Smooth muscle cell (in vitro differentiated cells): ENCODE data around the gene SLC22A23. TPM values are rescaled to one million over a fixed set of nuclear protein-coding genes. Genes with fewer than 3 reads are reported as not detected.

Experiments
- DNase-seq: peaks from one replicate; lab custom pipeline; 2025; ENCODE audit not compliant: unreplicated experiment; lab: John Stamatoyannopoulos, UW
- H2AFZ ChIP-seq: fragments of 200-600 bp; sonication (generic); 2 replicates; pipeline ENCODE4 v1.6.0; 2016; ENCODE audit warnings: antibody characterized with exemption, low read depth, mild to moderate bottlenecking
- H3F3A ChIP-seq: fragments of 200-600 bp; sonication (generic); 2 replicates; pipeline ENCODE4 v1.6.0; 2017; ENCODE audit warnings: antibody characterized with exemption, low read depth
- H3K27ac ChIP-seq: fragments of 200-600 bp; sonication (generic); 2 replicates; pipeline ENCODE4 v1.5.1; 2016; ENCODE audit warnings: low read depth, mild to moderate bottlenecking
- H3K27me3 ChIP-seq: fragments of 200-600 bp; sonication (generic); 2 replicates; pipeline ENCODE4 v1.6.1; 2016; ENCODE audit warnings: low read depth, mild to moderate bottlenecking
- H3K36me3 ChIP-seq: fragments of 200-600 bp; sonication (generic); 2 replicates; pipeline ENCODE4 v1.5.1; 2016; ENCODE audit warnings: low read depth
- H3K4me1 ChIP-seq: fragments of 200-600 bp; sonication (generic); 2 replicates; pipeline ENCODE4 v1.5.1; 2016; ENCODE audit warnings: low read depth
- H3K4me2 ChIP-seq: fragments of 200-600 bp; sonication (generic); 2 replicates; pipeline ENCODE4 v1.6.0; 2016; ENCODE audit warnings: mild to moderate bottlenecking
- H3K4me3 ChIP-seq: fragments of 200-600 bp; sonication (generic); 2 replicates; pipeline ENCODE4 v1.5.1; 2016; ENCODE audit warnings: mild to moderate bottlenecking
- H3K79me2 ChIP-seq: fragments of 200-600 bp; sonication (generic); 2 replicates; pipeline ENCODE4 v1.6.0; 2016; ENCODE audit warnings: low read depth, mild to moderate bottlenecking
- H3K9ac ChIP-seq: fragments of 200-600 bp; sonication (generic); 2 replicates; pipeline ENCODE4 v1.6.0; 2016; ENCODE audit warnings: low read depth
- H3K9me3 ChIP-seq: fragments of 200-600 bp; sonication (generic); replicated peaks from 2 replicates; pipeline ENCODE4 v1.5.1; 2016; ENCODE audit warnings: low read depth
- H4K20me1 ChIP-seq: fragments of 200-600 bp; sonication (generic); 2 replicates; pipeline ENCODE4 v1.6.0; 2016; ENCODE audit warnings: low read depth
- WGBS: methylation state at CpG from one replicate; pipeline ENCODE4 v1.1.7; 2016; ENCODE audit warnings: low lambda C conversion rate; 5-methylcytosine and 5-hydroxymethylcytosine counted together
- polyA plus RNA-seq: library from polyadenylated mRNA; unstranded; fragments of >200 nt; fragmentation: Nextera tagmentation; extraction: Ambion mirVana; gene quantifications from 2 replicates; pipeline ENCODE4 v1.2.1, GENCODE V29; 2016
- total RNA-seq: library from RNA; depleted of rRNA; stranded (reverse); fragments of >200 nt; gene quantifications from 2 replicates; pipeline ENCODE4 v1.2.3, GENCODE V29; 2014
- TF ChIP-seq, protein P1 (sequence below): fragments of 200-600 bp; sonication (generic); IDR thresholded peaks from 2 replicates; pipeline ENCODE4 v1.5.1; 2017; ENCODE audit warnings: borderline replicate concordance, mild to moderate bottlenecking, antibody characterized with exemption; ENCODE audit not compliant: insufficient read depth, poor library complexity, severe bottlenecking

The SLC22A23 gene
- total and polyA plus RNA-seq, 2 experiments from 2014 or later: 1.6 to 3.8 TPM

DNA sequence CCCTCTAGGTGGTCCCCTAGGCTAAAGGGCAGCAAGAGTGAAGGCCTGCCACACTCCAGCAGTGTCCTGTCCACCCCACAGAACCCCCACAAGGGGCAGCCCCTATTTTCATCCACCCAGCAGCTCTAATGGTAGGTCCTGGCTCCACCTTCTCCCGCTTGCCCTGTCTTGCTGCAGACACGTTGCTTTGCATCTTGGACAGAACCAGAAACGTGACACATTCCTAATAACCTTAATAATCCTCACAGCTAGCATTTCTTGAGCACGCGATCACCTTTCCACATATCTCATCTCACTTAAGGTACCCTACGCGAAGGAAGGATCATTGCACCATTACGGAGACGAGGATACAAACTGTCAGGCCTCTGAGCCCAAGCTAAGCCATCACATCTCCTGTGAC, 11.7 kb upstream of the SLC22A23 start:
- Histone ChIP-seq H3K9me3 (no peaks in the 10 kb centered on the region), H3K79me2 (no peaks in the 10 kb centered on the region), H3F3A (no peaks in the 10 kb centered on the region), H3K27me3 (no peaks in the 10 kb centered on the region), H3K36me3 (no peaks in the 10 kb centered on the region), H3K4me2 (no peak overlapping the region), H2AFZ (no peak overlapping the region), H3K9ac (no peak overlapping the region), H3K4me3 (no peak overlapping the region), H3K4me1 (peaks cover 3% of the 10 kb centered on the region), H3K27ac (no peak overlapping the region), H4K20me1 (no peaks in the 10 kb centered on the region)
- WGBS: 97% methylated on average over 9 of the region's 9 CpGs
- TF ChIP-seq, protein P1, sequence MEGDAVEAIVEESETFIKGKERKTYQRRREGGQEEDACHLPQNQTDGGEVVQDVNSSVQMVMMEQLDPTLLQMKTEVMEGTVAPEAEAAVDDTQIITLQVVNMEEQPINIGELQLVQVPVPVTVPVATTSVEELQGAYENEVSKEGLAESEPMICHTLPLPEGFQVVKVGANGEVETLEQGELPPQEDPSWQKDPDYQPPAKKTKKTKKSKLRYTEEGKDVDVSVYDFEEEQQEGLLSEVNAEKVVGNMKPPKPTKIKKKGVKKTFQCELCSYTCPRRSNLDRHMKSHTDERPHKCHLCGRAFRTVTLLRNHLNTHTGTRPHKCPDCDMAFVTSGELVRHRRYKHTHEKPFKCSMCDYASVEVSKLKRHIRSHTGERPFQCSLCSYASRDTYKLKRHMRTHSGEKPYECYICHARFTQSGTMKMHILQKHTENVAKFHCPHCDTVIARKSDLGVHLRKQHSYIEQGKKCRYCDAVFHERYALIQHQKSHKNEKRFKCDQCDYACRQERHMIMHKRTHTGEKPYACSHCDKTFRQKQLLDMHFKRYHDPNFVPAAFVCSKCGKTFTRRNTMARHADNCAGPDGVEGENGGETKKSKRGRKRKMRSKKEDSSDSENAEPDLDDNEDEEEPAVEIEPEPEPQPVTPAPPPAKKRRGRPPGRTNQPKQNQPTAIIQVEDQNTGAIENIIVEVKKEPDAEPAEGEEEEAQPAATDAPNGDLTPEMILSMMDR: no peak
- DNase-seq: no peak

DNA sequence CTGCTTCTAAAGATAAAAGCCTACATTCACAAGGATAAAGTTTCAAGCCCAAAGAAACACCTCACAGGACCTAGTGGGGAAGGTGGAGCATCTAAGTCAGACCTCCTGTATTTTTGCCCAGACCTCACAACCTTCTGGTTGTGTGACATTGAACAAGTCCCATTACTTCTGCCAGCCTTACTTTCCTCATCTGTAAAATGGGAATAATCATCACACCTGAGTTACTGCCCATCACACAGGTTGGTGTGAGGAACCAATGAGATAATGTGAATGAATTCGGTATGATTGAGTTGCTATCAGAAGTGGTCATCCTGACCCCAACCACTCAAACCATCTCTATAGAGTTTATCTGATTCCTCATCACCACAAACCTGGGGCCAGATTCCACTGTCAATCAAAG, 11.1 kb upstream of the SLC22A23 start:
- H3K36me3 ChIP-seq: no peaks in the 10 kb centered on the region
- H3K4me2 ChIP-seq: no peak overlapping the region
- H3K4me1 ChIP-seq: peaks cover 3% of the 10 kb centered on the region
- no peak overlapping the region for H3K4me3 ChIP-seq
- no peaks in the 10 kb centered on the region for H3F3A ChIP-seq
- TF ChIP-seq, protein P1: no peak
- H4K20me1 ChIP-seq: no peaks in the 10 kb centered on the region
- no peaks in the 10 kb centered on the region for H3K9me3 ChIP-seq
- no peaks in the 10 kb centered on the region for H3K79me2 ChIP-seq
- H2AFZ ChIP-seq: no peak overlapping the region
- no peak overlapping the region for H3K27ac ChIP-seq
- no peaks in the 10 kb centered on the region for H3K27me3 ChIP-seq
- WGBS: 0% methylated on average over 1 of the region's 1 CpG
- no peak for DNase-seq
- H3K9ac ChIP-seq: no peak overlapping the region

DNA sequence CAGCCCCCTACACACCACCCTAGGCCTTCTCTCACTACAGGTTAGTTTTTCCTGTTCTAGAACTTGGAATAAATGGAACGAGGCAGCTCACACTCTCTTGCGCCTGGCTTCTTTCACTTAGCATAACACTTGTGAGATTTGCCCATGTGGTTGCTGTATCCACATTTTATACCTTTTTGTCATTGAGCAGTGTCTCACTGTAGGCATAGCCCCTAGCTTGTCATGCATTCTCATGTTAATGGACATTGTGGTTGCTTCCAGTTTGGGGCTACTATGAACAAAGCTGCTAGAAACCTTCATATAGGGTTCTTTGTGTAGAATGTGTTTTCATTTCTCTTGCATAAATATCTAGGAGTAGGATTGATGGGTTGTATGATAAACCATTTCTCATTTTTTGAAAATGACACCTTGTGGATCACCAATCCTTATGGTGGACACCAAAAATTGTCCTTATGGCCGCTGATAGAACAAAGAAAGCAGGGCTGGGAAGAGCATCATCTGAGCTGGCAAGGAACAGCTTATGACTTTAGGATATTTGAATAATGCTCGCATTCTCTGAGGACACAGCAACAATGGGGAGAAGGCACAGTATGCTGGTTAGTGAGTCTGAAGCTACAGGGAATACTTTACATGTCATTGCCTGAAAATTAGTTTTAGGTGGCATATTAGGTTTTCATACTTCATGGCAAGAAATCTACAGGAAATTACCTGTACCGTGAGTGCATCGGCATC, 9.8 kb upstream of the SLC22A23 start:
- no peaks in the 10 kb centered on the region for H3K27me3 ChIP-seq
- no peak overlapping the region for H3K27ac ChIP-seq
- no peaks in the 10 kb centered on the region for H3K9me3 ChIP-seq
- H3F3A ChIP-seq: no peaks in the 10 kb centered on the region
- TF ChIP-seq, protein P1: no peak
- no peaks in the 10 kb centered on the region for H3K79me2 ChIP-seq
- H3K4me2 ChIP-seq: no peak overlapping the region
- H3K4me3 ChIP-seq: no peak overlapping the region
- H3K9ac ChIP-seq: no peak overlapping the region
- H4K20me1 ChIP-seq: no peaks in the 10 kb centered on the region
- no peaks in the 10 kb centered on the region for H3K36me3 ChIP-seq
- no peak for DNase-seq
- H2AFZ ChIP-seq: no peak overlapping the region
- no peaks in the 10 kb centered on the region for H3K4me1 ChIP-seq
- WGBS: 90% methylated on average over 6 of the region's 6 CpGs

DNA sequence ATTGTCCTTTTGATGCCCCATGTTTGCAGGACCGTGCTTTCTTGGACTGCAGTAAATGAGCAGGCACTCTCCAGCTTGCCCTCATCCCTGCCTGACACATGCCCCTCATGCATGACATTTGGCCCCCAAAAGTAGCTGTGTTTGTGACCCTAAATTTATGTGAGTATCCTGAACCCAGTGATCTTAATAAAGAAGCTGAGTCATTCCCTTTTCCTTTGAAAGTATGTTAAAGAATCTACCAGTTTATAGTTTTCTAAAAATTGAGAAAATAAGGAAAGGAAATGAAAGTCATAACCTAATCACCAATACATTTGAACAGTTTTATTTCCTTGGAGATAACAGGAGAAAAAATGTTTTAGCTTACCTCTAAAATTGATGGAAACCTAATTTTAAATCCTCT, 3.4 kb upstream of the SLC22A23 start:
- Histone ChIP-seq H3K4me2 (no peak overlapping the region), H2AFZ (no peak overlapping the region), H3K9me3 (no peaks in the 10 kb centered on the region), H3K27me3 (peaks cover 56% of the 10 kb centered on the region), H4K20me1 (no peaks in the 10 kb centered on the region), H3K9ac (no peak overlapping the region), H3F3A (no peaks in the 10 kb centered on the region), H3K79me2 (no peaks in the 10 kb centered on the region), H3K27ac (no peak overlapping the region), H3K4me3 (no peak overlapping the region), H3K36me3 (no peaks in the 10 kb centered on the region), H3K4me1 (peaks cover 16% of the 10 kb centered on the region)
- TF ChIP-seq, protein P1: no peak
- WGBS: 80% methylated on average over 1 of the region's 1 CpG
- no peak for DNase-seq
